ENCODE measurements around the gene ICAM1. TPM values are rescaled to one million over a fixed set of nuclear protein-coding genes. Genes with fewer than 3 reads are reported as not detected.

The ICAM1 gene
- polyA plus RNA-seq, 1 donor (not counting 4 experiments of a cell fraction or from before 2014, with no cell fraction given): 0.30 TPM

GRCh38 chr19:10252707-10253106 lies 18.2 kb upstream of the ICAM1 start:
- H3K27me3 ChIP-seq (ENCODE audit: control insufficient read depth, extremely low read depth, insufficient read depth, low read length): no peaks in the 10 kb centered on the region
- peaks cover 16 to 18% of the 10 kb centered on the region in 2 experiments for H3K36me3 ChIP-seq (ENCODE audit: control insufficient read depth in 2 of 2, extremely low read depth in 1 of 2, insufficient read depth in 2 of 2, low read length in 2 of 2)
- DNase-seq (ENCODE audit: low read depth, low spot score) (no peak), FAIRE-seq (no peak)
- H3K79me2 ChIP-seq (ENCODE audit: control insufficient read depth, insufficient read depth, low read length): peaks cover 16% of the 10 kb centered on the region
- H3K27ac ChIP-seq (ENCODE audit: control insufficient read depth, insufficient read depth, low read length): peak overlapping the region; percentile 88
- no peaks in the 10 kb centered on the region for H4K20me1 ChIP-seq (ENCODE audit: control insufficient read depth, extremely low read depth, insufficient read depth, low read length)
- no peaks in the 10 kb centered on the region for H3K9me1 ChIP-seq (ENCODE audit: control insufficient read depth, extremely low read depth, insufficient read depth, low read length)
- peak overlapping the region; percentile 91 for H3K9ac ChIP-seq (ENCODE audit: control insufficient read depth, extremely low read depth, insufficient read depth, low read length)
- H2AFZ ChIP-seq (ENCODE audit: control insufficient read depth, low read length): peak overlapping the region; percentile 100
- peak overlapping the region; percentile 66 to 98 (median 74) for H3K4me3 ChIP-seq (ENCODE audit: control insufficient read depth in 2 of 3, extremely low read depth in 1 of 3, insufficient read depth in 2 of 3, low read depth in 1 of 3, low read length in 3 of 3)
- peak overlapping the region; percentile 73 for H3K4me2 ChIP-seq (ENCODE audit: control insufficient read depth, extremely low read depth, insufficient read depth, low read depth, low read length)
- H3K4me1 ChIP-seq (ENCODE audit: control insufficient read depth, extremely low read depth, insufficient read depth, low read length): peaks cover 11% of the 10 kb centered on the region
- no peaks in the 10 kb centered on the region for H3K9me3 ChIP-seq (ENCODE audit: control insufficient read depth, low read depth, low read length)
- dilution Hi-C loops (cut with MboI; ENCODE audit: extremely low pct_ligation_motif_present, low sequenced_read_pairs): no loop called here
- TF ChIP-seq CTCF (optimal IDR thresholded peaks at IDR 0.05 in 1 of 3, IDR thresholded peaks at IDR 0.05 in 1 of 3, conservative IDR thresholded peaks at IDR 0.05 in 1 of 3; ENCODE audit: extremely low read depth in 1 of 3, insufficient read depth in 2 of 3, low read length in 3 of 3) (no peak), EZH2 (IDR thresholded peaks at IDR 0.05; ENCODE audit: low read length) (no peak)

- Histone ChIP-seq H3K9ac (ENCODE audit: control insufficient read depth, extremely low read depth, insufficient read depth, low read length) (no peak overlapping the region), H3K79me2 (ENCODE audit: control insufficient read depth, insufficient read depth, low read length) (peaks cover 16% of the 10 kb centered on the region), H3K36me3 (ENCODE audit: control insufficient read depth in 2 of 2, extremely low read depth in 1 of 2, insufficient read depth in 2 of 2, low read length in 2 of 2) (peaks cover 26 to 27% of the 10 kb centered on the region in 2 experiments), H2AFZ (ENCODE audit: control insufficient read depth, low read length) (no peak overlapping the region), H3K9me3 (ENCODE audit: control insufficient read depth, low read depth, low read length) (no peaks in the 10 kb centered on the region), H3K9me1 (ENCODE audit: control insufficient read depth, extremely low read depth, insufficient read depth, low read length) (no peaks in the 10 kb centered on the region), H3K27ac (ENCODE audit: control insufficient read depth, insufficient read depth, low read length) (no peak overlapping the region), H3K4me3 (ENCODE audit: control insufficient read depth in 2 of 3, extremely low read depth in 1 of 3, insufficient read depth in 2 of 3, low read depth in 1 of 3, low read length in 3 of 3) (no peak overlapping the region), H3K27me3 (ENCODE audit: control insufficient read depth, extremely low read depth, insufficient read depth, low read length) (no peaks in the 10 kb centered on the region), H3K4me1 (ENCODE audit: control insufficient read depth, extremely low read depth, insufficient read depth, low read length) (peaks cover 11% of the 10 kb centered on the region), H3K4me2 (ENCODE audit: control insufficient read depth, extremely low read depth, insufficient read depth, low read depth, low read length) (no peak overlapping the region), H4K20me1 (ENCODE audit: control insufficient read depth, extremely low read depth, insufficient read depth, low read length) (no peaks in the 10 kb centered on the region)
- FAIRE-seq (no peak), DNase-seq (ENCODE audit: low read depth, low spot score) (no peak)
- dilution Hi-C loops (cut with MboI; ENCODE audit: extremely low pct_ligation_motif_present, low sequenced_read_pairs): no loop called here
- no peak for TF ChIP-seq EZH2 (IDR thresholded peaks at IDR 0.05; ENCODE audit: low read length)
- no peak for TF ChIP-seq CTCF (optimal IDR thresholded peaks at IDR 0.05 in 1 of 3, IDR thresholded peaks at IDR 0.05 in 1 of 3, conservative IDR thresholded peaks at IDR 0.05 in 1 of 3; ENCODE audit: extremely low read depth in 1 of 3, insufficient read depth in 2 of 3, low read length in 3 of 3)
Observed at GRCh38 chr19:10254244-10254643, 16.7 kb upstream of the ICAM1 start.
